HCT116 (cell line): ENCODE results near the gene THBD. TPM values are rescaled to one million over a fixed set of nuclear protein-coding genes. Genes with fewer than 3 reads are reported as not detected.

Source experiments
- ATAC-seq: fragments of 200-7000 bp; cut with Tn5 transposase; 2 replicates; pipeline ENCODE4 v1.9.1; 2020; ENCODE audit warnings: mild to moderate bottlenecking, moderate library complexity
- BruUV-seq: library from RNA; stranded (reverse); fragments of 400-500 nt; replicated peaks from 2 replicates; lab custom pipeline; 2021; lab: Mats Ljungman, UMichigan
- CTCF ChIA-PET: fragments of 300-600 bp; sonication (Branson Sonifier 250); formaldehyde crosslinking; loops from one replicate; lab custom pipeline; 2021; ENCODE audit warnings: antibody characterized with exemption; lab: Charles Lee
- POLR2A ChIA-PET: fragments of 300-600, 350-600 bp; sonication (Branson Sonifier 250); formaldehyde crosslinking; loops from one replicate; lab custom pipeline; 2021; ENCODE audit warnings: antibody characterized with exemption; lab: Charles Lee
- RAD21 ChIA-PET, 2 experiments: fragments of 300-600 bp; sonication (Branson Sonifier 250); formaldehyde crosslinking; loops; one replicate each; lab custom pipeline; 2023; ENCODE audit warnings: low total read pairs in 2 of 2; ENCODE audit not compliant: uncharacterized antibody in 2 of 2, unreplicated experiment in 2 of 2, low non-redundant PET in 1 of 2; lab: Charles Lee
- DNase-seq: peaks from one replicate; pipeline ENCODE4 v3.0.0-alpha.2; 2010; ENCODE audit warnings: low read depth, low spot score
- H2AFZ ChIP-seq: fragments of 200-600 bp; shearing (Covaris generic), sonication (generic); 2 replicates; pipeline ENCODE4 v1.6.1; 2017; ENCODE audit warnings: low read depth, mixed run types, mixed read lengths, antibody characterized with exemption, low read length; ENCODE audit not compliant: poor library complexity, severe bottlenecking
- H3K27ac ChIP-seq: 2 replicates; pipeline ENCODE4 v1.5.1; 2012; ENCODE audit warnings: low read depth, low read length
- H3K27me3 ChIP-seq: fragments of 200-600 bp; sonication (generic); 2 replicates; pipeline ENCODE4 v1.6.1; 2016; ENCODE audit warnings: mixed run types, low read length, mixed read lengths; ENCODE audit not compliant: insufficient read depth
- H3K36me3 ChIP-seq, 2 experiments: fragments of 200-500 bp in 1 of 2; fragments of 200-600 bp in 1 of 2; sonication (Bioruptor generic) in 1 of 2; sonication (generic) in 1 of 2; 2 replicates each; pipeline versions ENCODE4 v1.5.1 to v1.6.1; 2014 to 2016; ENCODE audit warnings: low read length in 2 of 2, inconsistent platforms in 1 of 2, mixed read lengths in 1 of 2, mixed run types in 1 of 2; ENCODE audit not compliant: insufficient read depth in 2 of 2, control insufficient read depth in 1 of 2
- H3K4me1 ChIP-seq, 2 experiments: fragments of 200-600 bp in 1 of 2; sonication (generic) in 1 of 2; 2 replicates each; pipeline versions ENCODE4 v1.5.1 to v1.6.1; 2012 to 2017; ENCODE audit warnings: low read length in 2 of 2, inconsistent platforms in 1 of 2, mild to moderate bottlenecking in 1 of 2, mixed read lengths in 1 of 2, mixed run types in 1 of 2, moderate library complexity in 1 of 2; ENCODE audit not compliant: insufficient read depth in 2 of 2, control insufficient read depth in 1 of 2
- H3K4me2 ChIP-seq: fragments of 200-600 bp; sonication (generic); 2 replicates; pipeline ENCODE4 v1.6.1; 2017; ENCODE audit warnings: mixed run types, low read length, mixed read lengths
- H3K4me3 ChIP-seq, 2 experiments: fragments of 200-600 bp in 1 of 2; sonication (generic) in 1 of 2; replicated peaks in 1 of 2; 2 replicates each; pipeline ENCODE4 v1.5.1; 2011 to 2016; ENCODE audit warnings: low read length in 2 of 2, control low read depth in 1 of 2, low read depth in 1 of 2, mild to moderate bottlenecking in 1 of 2, mixed read lengths in 1 of 2, mixed run types in 1 of 2
- H3K79me2 ChIP-seq: fragments of 200-600 bp; sonication (generic); 2 replicates; pipeline ENCODE4 v1.6.1; 2017; ENCODE audit warnings: mild to moderate bottlenecking, mixed run types, low read length, moderate library complexity, mixed read lengths; ENCODE audit not compliant: insufficient read depth
- H3K9ac ChIP-seq: fragments of 200-600 bp; sonication (generic); 2 replicates; pipeline ENCODE4 v1.6.1; 2016; ENCODE audit warnings: low read length, mixed read lengths
- H3K9me2 ChIP-seq: fragments of 200-600 bp; sonication (generic), shearing (Covaris generic); 2 replicates; pipeline ENCODE4 v1.6.1; 2017; ENCODE audit warnings: mixed run types, mild to moderate bottlenecking, moderate library complexity; ENCODE audit not compliant: insufficient read depth
- H3K9me3 ChIP-seq, 2 experiments: fragments of 200-500 bp in 1 of 2; fragments of 200-600 bp in 1 of 2; sonication (Bioruptor generic) in 1 of 2; sonication (generic) in 1 of 2; 2 replicates each; pipeline ENCODE4 v1.6.1; 2014 to 2017; ENCODE audit warnings: low read length in 2 of 2, mixed read lengths in 2 of 2, inconsistent platforms in 1 of 2, low read depth in 1 of 2, mild to moderate bottlenecking in 1 of 2, mixed run types in 1 of 2, moderate library complexity in 1 of 2; ENCODE audit not compliant: control insufficient read depth in 1 of 2, insufficient read depth in 1 of 2
- H4K20me1 ChIP-seq: fragments of 200-600 bp; sonication (generic), shearing (Covaris generic); 2 replicates; pipeline ENCODE4 v1.6.1; 2017; ENCODE audit warnings: mixed run types, mild to moderate bottlenecking, moderate library complexity; ENCODE audit not compliant: insufficient read depth
- CBX3 ChIP-seq: IDR thresholded peaks from 2 replicates; pipeline ENCODE4 v1.6.1; 2012; ENCODE audit warnings: low read depth
- CEBPB ChIP-seq: IDR thresholded peaks from 2 replicates; pipeline ENCODE4 v1.6.1; 2012; ENCODE audit warnings: low read depth
- EGR1 ChIP-seq: IDR thresholded peaks from 2 replicates; pipeline ENCODE4 v1.6.1; 2012; ENCODE audit warnings: low read depth
- ELF1 ChIP-seq: IDR thresholded peaks from 2 replicates; pipeline ENCODE4 v1.6.1; 2012; ENCODE audit warnings: low read depth, borderline replicate concordance
- EZH2 ChIP-seq: fragments of 200-600 bp; sonication (generic); IDR thresholded peaks from 2 replicates; pipeline ENCODE4 v1.6.1; 2017; ENCODE audit warnings: antibody characterized with exemption, mixed run types
- EZH2phosphoT487 ChIP-seq: fragments of 200-600 bp; IDR thresholded peaks from 2 replicates; pipeline ENCODE4 v1.6.1; 2018; ENCODE audit warnings: antibody characterized with exemption, borderline replicate concordance
- FOSL1 ChIP-seq: IDR thresholded peaks from 2 replicates; pipeline ENCODE4 v1.6.1; 2012; ENCODE audit warnings: low read depth
- POLR2A ChIP-seq: IDR thresholded peaks from 2 replicates; pipeline ENCODE4 v1.7.0; 2011; ENCODE audit warnings: borderline replicate concordance; ENCODE audit not compliant: insufficient read depth, insufficient read length; ENCODE audit errors: extremely low read depth
- POLR2AphosphoS5 ChIP-seq: IDR thresholded peaks from 2 replicates; pipeline ENCODE4 v1.6.1; 2011; ENCODE audit warnings: mild to moderate bottlenecking, low read depth, low read length, moderate library complexity
- SIN3A ChIP-seq: IDR thresholded peaks from 2 replicates; pipeline ENCODE4 v1.6.1; 2012; ENCODE audit warnings: low read depth
- SRF ChIP-seq: IDR thresholded peaks from 2 replicates; pipeline ENCODE4 v1.6.1; 2012; ENCODE audit warnings: low read depth
- TCF7L2 ChIP-seq: IDR thresholded peaks from 2 replicates; pipeline ENCODE4 v1.7.0; 2011; ENCODE audit warnings: borderline replicate concordance, inconsistent platforms; ENCODE audit not compliant: insufficient read depth, insufficient read length; ENCODE audit errors: extremely low read depth
- ZFX ChIP-seq: fragments of 450-650 bp; IDR thresholded peaks from 2 replicates; pipeline ENCODE4 v1.6.1; 2017
- ZNF274 ChIP-seq: fragments of 200-500 bp; sonication (Bioruptor generic); IDR thresholded peaks from 2 replicates; pipeline ENCODE4 v1.6.1; 2014; ENCODE audit warnings: mild to moderate bottlenecking, low read depth, low read length, inconsistent platforms
- intact Hi-C: fragments of 100-400 bp; cut with micrococcal nuclease; formaldehyde crosslinking; loops from 2 replicates; pipeline ENCODE4 v1.10.0; 2022
- total RNA-seq: library from RNA; stranded (reverse); gene quantifications from one replicate; pipeline ENCODE4 v1.2.1, GENCODE V29; 2021; ENCODE audit not compliant: unreplicated experiment
- TF ChIP-seq, protein P1 (sequence below), 3 experiments: fragments of 200-600 bp in 1 of 3; sonication (generic) in 1 of 3; IDR thresholded peaks in 2 of 3; conservative IDR thresholded peaks in 1 of 3; 2 replicates each; pipeline ENCODE4 v1.5.1; 2012 to 2017; ENCODE audit warnings: low read depth in 2 of 3, low read length in 2 of 3, antibody characterized with exemption in 1 of 3, borderline replicate concordance in 1 of 3, control low read depth in 1 of 3, mild to moderate bottlenecking in 1 of 3, mixed read lengths in 1 of 3, mixed run types in 1 of 3, moderate library complexity in 1 of 3; ENCODE audit not compliant: insufficient read depth in 1 of 3
- TF ChIP-seq, protein P2 (sequence below): IDR thresholded peaks from 2 replicates; pipeline ENCODE4 v1.6.1; 2011; ENCODE audit warnings: mild to moderate bottlenecking, low read length, moderate library complexity; ENCODE audit not compliant: insufficient replicate concordance; ENCODE audit errors: extremely low read depth

The THBD gene
- total RNA-seq, 1 experiment from 2014 or later = 0.39 TPM

DNA sequence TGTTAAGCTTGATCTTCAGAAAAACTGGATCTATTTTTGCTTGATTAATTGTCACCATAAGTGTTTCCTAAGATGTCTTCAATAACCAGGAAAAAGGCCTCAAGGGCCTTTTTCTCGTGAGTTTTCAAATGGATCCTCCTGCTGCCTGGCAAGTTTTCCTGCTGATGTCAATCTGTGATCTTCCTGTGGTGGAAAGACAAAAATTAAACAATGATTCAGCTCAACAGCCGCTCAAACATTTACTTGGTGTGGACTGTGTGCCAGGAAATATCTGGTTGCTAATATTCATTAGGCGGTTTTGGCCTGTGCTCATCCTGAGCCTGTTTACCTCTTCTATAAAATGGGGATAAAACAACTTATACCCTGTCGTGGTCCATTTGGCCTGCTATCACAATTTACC is 49.7 kb downstream of the THBD start (continued):
- TF ChIP-seq, protein P1, sequence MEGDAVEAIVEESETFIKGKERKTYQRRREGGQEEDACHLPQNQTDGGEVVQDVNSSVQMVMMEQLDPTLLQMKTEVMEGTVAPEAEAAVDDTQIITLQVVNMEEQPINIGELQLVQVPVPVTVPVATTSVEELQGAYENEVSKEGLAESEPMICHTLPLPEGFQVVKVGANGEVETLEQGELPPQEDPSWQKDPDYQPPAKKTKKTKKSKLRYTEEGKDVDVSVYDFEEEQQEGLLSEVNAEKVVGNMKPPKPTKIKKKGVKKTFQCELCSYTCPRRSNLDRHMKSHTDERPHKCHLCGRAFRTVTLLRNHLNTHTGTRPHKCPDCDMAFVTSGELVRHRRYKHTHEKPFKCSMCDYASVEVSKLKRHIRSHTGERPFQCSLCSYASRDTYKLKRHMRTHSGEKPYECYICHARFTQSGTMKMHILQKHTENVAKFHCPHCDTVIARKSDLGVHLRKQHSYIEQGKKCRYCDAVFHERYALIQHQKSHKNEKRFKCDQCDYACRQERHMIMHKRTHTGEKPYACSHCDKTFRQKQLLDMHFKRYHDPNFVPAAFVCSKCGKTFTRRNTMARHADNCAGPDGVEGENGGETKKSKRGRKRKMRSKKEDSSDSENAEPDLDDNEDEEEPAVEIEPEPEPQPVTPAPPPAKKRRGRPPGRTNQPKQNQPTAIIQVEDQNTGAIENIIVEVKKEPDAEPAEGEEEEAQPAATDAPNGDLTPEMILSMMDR (IDR thresholded peaks at IDR 0.05 in 2 of 3, conservative IDR thresholded peaks at IDR 0.05 in 1 of 3; ENCODE audit: borderline replicate concordance in 1 of 3, insufficient read depth in 1 of 3, low read depth in 2 of 3, low read length in 2 of 3) = no peak
- TF ChIP-seq TCF7L2 = no peak
- no peak for TF ChIP-seq ZFX
- TF ChIP-seq ELF1 = no peak
- TF ChIP-seq, protein P2, sequence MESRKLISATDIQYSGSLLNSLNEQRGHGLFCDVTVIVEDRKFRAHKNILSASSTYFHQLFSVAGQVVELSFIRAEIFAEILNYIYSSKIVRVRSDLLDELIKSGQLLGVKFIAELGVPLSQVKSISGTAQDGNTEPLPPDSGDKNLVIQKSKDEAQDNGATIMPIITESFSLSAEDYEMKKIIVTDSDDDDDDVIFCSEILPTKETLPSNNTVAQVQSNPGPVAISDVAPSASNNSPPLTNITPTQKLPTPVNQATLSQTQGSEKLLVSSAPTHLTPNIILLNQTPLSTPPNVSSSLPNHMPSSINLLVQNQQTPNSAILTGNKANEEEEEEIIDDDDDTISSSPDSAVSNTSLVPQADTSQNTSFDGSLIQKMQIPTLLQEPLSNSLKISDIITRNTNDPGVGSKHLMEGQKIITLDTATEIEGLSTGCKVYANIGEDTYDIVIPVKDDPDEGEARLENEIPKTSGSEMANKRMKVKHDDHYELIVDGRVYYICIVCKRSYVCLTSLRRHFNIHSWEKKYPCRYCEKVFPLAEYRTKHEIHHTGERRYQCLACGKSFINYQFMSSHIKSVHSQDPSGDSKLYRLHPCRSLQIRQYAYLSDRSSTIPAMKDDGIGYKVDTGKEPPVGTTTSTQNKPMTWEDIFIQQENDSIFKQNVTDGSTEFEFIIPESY = no peak
- no peak for TF ChIP-seq ZNF274
- no peak for TF ChIP-seq EZH2phosphoT487
- TF ChIP-seq POLR2AphosphoS5 = no peak
- no peak for TF ChIP-seq SIN3A

DNA sequence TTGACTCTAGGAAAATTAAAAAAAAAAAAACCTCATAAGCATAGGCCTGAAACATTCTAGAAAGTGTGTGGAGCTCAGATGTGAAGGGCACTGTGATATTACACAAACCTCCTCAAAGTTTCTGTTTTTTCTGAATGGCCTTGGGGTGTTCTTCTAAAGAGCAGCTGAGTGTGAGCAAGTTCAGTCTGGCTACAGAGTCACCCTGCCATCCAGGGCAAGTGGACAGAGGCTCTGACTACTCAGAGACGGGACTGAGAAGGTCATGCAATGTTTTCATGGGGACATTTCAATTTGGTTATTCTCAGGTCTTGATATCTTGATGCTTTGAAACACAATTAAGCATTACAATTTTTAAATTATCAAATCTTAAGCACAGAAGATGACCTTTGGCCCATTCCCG is 51.0 kb downstream of the THBD start:
- CTCF ChIA-PET = no interaction called here
- H3K27me3 ChIP-seq = peaks cover 13% of the 10 kb centered on the region; the same call in 1 of the 2 replicates
- no peaks in the 10 kb centered on the region for H3K9me2 ChIP-seq
- H3K4me3 ChIP-seq = no peak overlapping the region
- H3K79me2 ChIP-seq = no peaks in the 10 kb centered on the region
- H4K20me1 ChIP-seq = no peaks in the 10 kb centered on the region
- RAD21 ChIA-PET = no interaction called here
- POLR2A ChIA-PET = no interaction called here
- no peak for DNase-seq
- H3K4me2 ChIP-seq = no peak overlapping the region
- H3K36me3 ChIP-seq = no peaks in the 10 kb centered on the region
- no peak overlapping the region for H2AFZ ChIP-seq
- no peak overlapping the region for H3K27ac ChIP-seq
- intact Hi-C loops = no loop called here
- no peaks in the 10 kb centered on the region for H3K4me1 ChIP-seq
- BruUV-seq = no TSS peak
- H3K9ac ChIP-seq = no peak overlapping the region
- no peaks in the 10 kb centered on the region for H3K9me3 ChIP-seq
- no peak for ATAC-seq
- TF ChIP-seq ZNF274 (no peak), POLR2A (no peak), CEBPB (no peak), POLR2AphosphoS5 (no peak), FOSL1 (no peak), CBX3 (no peak), SRF (no peak), ELF1 (no peak), EGR1 (no peak), EZH2phosphoT487 (no peak), SIN3A (no peak), EZH2 (no peak), TCF7L2 (no peak)
- TF ChIP-seq, protein P2 = no peak
- TF ChIP-seq, protein P1 (IDR thresholded peaks at IDR 0.05 in 2 of 3, conservative IDR thresholded peaks at IDR 0.05 in 1 of 3; ENCODE audit: borderline replicate concordance in 1 of 3, insufficient read depth in 1 of 3, low read depth in 2 of 3, low read length in 2 of 3) = no peak
